A673 (cell line): Measurements from ENCODE around the gene PRADC1. TPM values are rescaled to one million over a fixed set of nuclear protein-coding genes. Genes with fewer than 3 reads are reported as not detected.

Source experiments
- BruUV-seq: library from RNA; stranded (reverse); fragments of 400-500 nt; replicated peaks from 2 replicates; lab custom pipeline; 2021; lab: Mats Ljungman, UMichigan
- CTCF ChIA-PET: fragments of 300-600 bp; sonication (Branson Sonifier 250); formaldehyde crosslinking; loops from one replicate; lab custom pipeline; 2022; ENCODE audit warnings: antibody characterized with exemption; lab: Charles Lee
- POLR2A ChIA-PET: fragments of 300-600 bp; sonication (Branson Sonifier 250); formaldehyde crosslinking; loops from one replicate; lab custom pipeline; 2022; ENCODE audit warnings: antibody characterized with exemption; ENCODE audit not compliant: low non-redundant PET; lab: Charles Lee
- DNase-seq: peaks from one replicate; pipeline ENCODE4 v3.0.0-alpha.2; 2015; ENCODE audit warnings: low spot score
- H3K27ac ChIP-seq: fragments of 200-600 bp; sonication (generic); 2 replicates; pipeline ENCODE4 v1.5.1; 2016; ENCODE audit warnings: mixed run types, low read depth, mild to moderate bottlenecking, mixed read lengths, antibody characterized with exemption, low read length; ENCODE audit not compliant: poor library complexity, severe bottlenecking
- H3K27me3 ChIP-seq: fragments of 200-600 bp; sonication (generic); replicated peaks from 2 replicates; pipeline ENCODE4 v1.6.1; 2017; ENCODE audit warnings: mixed run types, low read depth, mild to moderate bottlenecking, mixed read lengths, antibody characterized with exemption, low read length; ENCODE audit not compliant: insufficient read depth, poor library complexity
- H3K36me3 ChIP-seq: fragments of 200-600 bp; sonication (generic); 2 replicates; pipeline ENCODE4 v1.6.1; 2016; ENCODE audit warnings: mixed run types, mild to moderate bottlenecking, mixed read lengths, antibody characterized with exemption, low read length; ENCODE audit not compliant: insufficient read depth, poor library complexity, severe bottlenecking
- H3K4me1 ChIP-seq: fragments of 200-600 bp; sonication (generic); 2 replicates; pipeline ENCODE4 v1.6.1; 2017; ENCODE audit warnings: mixed run types, mild to moderate bottlenecking, mixed read lengths, antibody characterized with exemption, low read length; ENCODE audit not compliant: insufficient read depth, poor library complexity, severe bottlenecking
- H3K4me3 ChIP-seq: fragments of 200-600 bp; sonication (generic); 2 replicates; pipeline ENCODE4 v1.5.1; 2016; ENCODE audit warnings: low read depth, mixed run types, mild to moderate bottlenecking, mixed read lengths, low read length; ENCODE audit not compliant: poor library complexity, severe bottlenecking
- H3K9me3 ChIP-seq: fragments of 200-600 bp; sonication (generic); 2 replicates; pipeline ENCODE4 v1.6.1; 2016; ENCODE audit warnings: mixed run types, low read depth, mild to moderate bottlenecking, mixed read lengths, antibody characterized with exemption, low read length; ENCODE audit not compliant: poor library complexity, severe bottlenecking
- CTCF ChIP-seq: fragments of 300-800, 200-600 bp; sonication (generic); conservative IDR thresholded peaks from 2 replicates; pipeline ENCODE4 v1.5.1; 2017; ENCODE audit warnings: low read depth, mild to moderate bottlenecking, antibody characterized with exemption, low read length, moderate library complexity, mixed read lengths
- EZH2 ChIP-seq: fragments of 200-600 bp; sonication (generic); IDR thresholded peaks from 2 replicates; pipeline ENCODE4 v1.6.1; 2017; ENCODE audit warnings: borderline replicate concordance, low read depth, mild to moderate bottlenecking, mixed read lengths, antibody characterized with exemption, low read length; ENCODE audit not compliant: poor library complexity, severe bottlenecking
- intact Hi-C: fragments of 100-400 bp; cut with micrococcal nuclease; formaldehyde crosslinking; loops from one replicate; pipeline ENCODE4 v1.10.0; 2022; ENCODE audit not compliant: unreplicated experiment
- total RNA-seq: library from RNA; stranded (reverse); gene quantifications from 2 replicates; pipeline ENCODE4 v1.2.3, GENCODE V29; 2021

PRADC1 gene
- total RNA-seq, 1 experiment from 2014 or later, result 17.7 TPM

GRCh38 chr2:73243884-73244570 lies 11.0 kb upstream of the PRADC1 start:
- ChIA-PET POLR2A (no interaction called here), CTCF (interaction anchor here (0.6 to 1.0 kb wide), 2 partner anchors 32 to 47 kb away, joined by 3 read pairs; no protein-coding TSS in a partner anchor)
- Histone ChIP-seq H3K36me3 (peaks cover 96% of the 10 kb centered on the region), H3K4me1 (no peaks in the 10 kb centered on the region), H3K9me3 (no peaks in the 10 kb centered on the region), H3K4me3 (no peak overlapping the region), H3K27ac (no peak overlapping the region), H3K27me3 (no peaks in the 10 kb centered on the region)
- intact Hi-C loops, result no loop called here
- no peak for TF ChIP-seq EZH2
- no peak for TF ChIP-seq CTCF
- DNase-seq, result peak; percentile 21
- BruUV-seq, result no TSS peak

GRCh38 chr2:73239776-73240175 lies 6.7 kb upstream of the PRADC1 start:
- intact Hi-C loops, result no loop called here
- BruUV-seq, result no TSS peak
- H3K27ac ChIP-seq, result no peak overlapping the region
- peaks cover 73% of the 10 kb centered on the region for H3K36me3 ChIP-seq
- ChIA-PET CTCF (no interaction called here), POLR2A (no interaction called here)
- no peaks in the 10 kb centered on the region for H3K9me3 ChIP-seq
- H3K4me3 ChIP-seq, result no peak overlapping the region
- no peak for TF ChIP-seq EZH2
- TF ChIP-seq CTCF, result no peak
- no peak for DNase-seq
- no peaks in the 10 kb centered on the region for H3K27me3 ChIP-seq
- peaks cover 12% of the 10 kb centered on the region for H3K4me1 ChIP-seq

- no TSS peak for BruUV-seq
- DNase-seq, result no peak
- Histone ChIP-seq H3K27ac (peak overlapping the region; percentile 48), H3K27me3 (no peaks in the 10 kb centered on the region), H3K4me3 (no peak overlapping the region), H3K4me1 (peaks cover 12% of the 10 kb centered on the region), H3K9me3 (no peaks in the 10 kb centered on the region), H3K36me3 (peaks cover 65% of the 10 kb centered on the region)
- TF ChIP-seq EZH2, result no peak
- POLR2A ChIA-PET, result no interaction called here
- CTCF ChIA-PET, result no interaction called here
- intact Hi-C loops, result no loop called here
Observed at GRCh38 chr2:73238976-73239375, 5.9 kb upstream of the PRADC1 start.

- no peaks in the 10 kb centered on the region for H3K27me3 ChIP-seq
- CTCF ChIA-PET, result no interaction called here
- H3K27ac ChIP-seq, result peak overlapping the region; percentile 48
- H3K4me1 ChIP-seq, result peaks cover 12% of the 10 kb centered on the region
- intact Hi-C loops, result no loop called here
- POLR2A ChIA-PET, result no interaction called here
- peaks cover 58% of the 10 kb centered on the region for H3K36me3 ChIP-seq
- no TSS peak for BruUV-seq
- DNase-seq, result no peak
- H3K9me3 ChIP-seq, result no peaks in the 10 kb centered on the region
- H3K4me3 ChIP-seq, result no peak overlapping the region
- TF ChIP-seq CTCF, result no peak
- no peak for TF ChIP-seq EZH2
Observed at GRCh38 chr2:73238149-73238548, 5.1 kb upstream of the PRADC1 start.
